NCI-H2227 treated with DMSO at 0.1 percent for 48 hours (cell line): ENCODE results near the gene SLC38A11.
"Not testable (repeated sequence)": the region's sequence is repeated elsewhere in the genome, so short reads cannot be mapped to it uniquely, and the experiment has no call there.

ENCODE experiments used
- DNase-seq: peaks from one replicate; lab custom pipeline; 2025; lab: John Stamatoyannopoulos, UW

SLC38A11 gene, protein sequence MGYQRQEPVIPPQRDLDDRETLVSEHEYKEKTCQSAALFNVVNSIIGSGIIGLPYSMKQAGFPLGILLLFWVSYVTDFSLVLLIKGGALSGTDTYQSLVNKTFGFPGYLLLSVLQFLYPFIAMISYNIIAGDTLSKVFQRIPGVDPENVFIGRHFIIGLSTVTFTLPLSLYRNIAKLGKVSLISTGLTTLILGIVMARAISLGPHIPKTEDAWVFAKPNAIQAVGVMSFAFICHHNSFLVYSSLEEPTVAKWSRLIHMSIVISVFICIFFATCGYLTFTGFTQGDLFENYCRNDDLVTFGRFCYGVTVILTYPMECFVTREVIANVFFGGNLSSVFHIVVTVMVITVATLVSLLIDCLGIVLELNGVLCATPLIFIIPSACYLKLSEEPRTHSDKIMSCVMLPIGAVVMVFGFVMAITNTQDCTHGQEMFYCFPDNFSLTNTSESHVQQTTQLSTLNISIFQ

DNA sequence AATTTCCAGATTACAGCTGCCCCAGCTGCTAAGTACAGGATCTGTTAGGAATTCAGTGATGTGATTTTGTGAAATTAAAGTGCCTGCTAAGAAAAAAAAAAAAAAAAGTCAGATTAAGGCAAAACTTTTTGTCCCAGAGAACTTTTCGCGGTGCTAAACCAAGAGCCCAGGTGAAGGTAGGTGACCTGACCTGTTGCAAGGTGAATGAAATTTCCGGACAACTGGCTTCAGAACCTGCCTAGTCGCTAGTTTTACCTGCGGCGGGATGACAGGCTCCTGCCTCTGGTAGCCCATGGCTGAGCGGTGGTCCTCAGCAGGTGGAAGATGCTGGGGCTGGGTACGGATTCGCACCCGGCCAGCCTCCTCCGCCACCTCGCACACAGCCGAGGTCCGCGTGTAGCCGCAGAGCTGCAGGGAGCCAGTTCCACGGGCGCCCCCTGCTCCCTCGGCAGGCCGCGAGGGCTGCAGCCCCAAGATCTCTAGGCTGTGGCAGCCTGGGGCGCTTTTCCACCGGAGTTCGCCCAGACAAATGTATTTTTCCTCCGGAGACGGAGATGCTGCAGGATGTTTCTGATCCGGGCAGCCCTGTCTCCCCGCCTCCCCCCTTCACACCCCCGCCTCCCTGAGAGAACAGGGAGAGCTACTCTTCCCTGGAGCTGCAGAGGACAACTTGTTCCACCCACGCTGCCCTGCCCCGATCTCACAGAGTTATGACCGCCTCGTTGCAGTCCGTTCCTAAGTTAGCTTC is at the start of gene SLC38A11:
Gene SLC38A11 (minus strand): TSS at position 572 of the 748 bp plus-strand sequence. CDS start 278 bp downstream, at position 294.
- no peak for DNase-seq

DNA sequence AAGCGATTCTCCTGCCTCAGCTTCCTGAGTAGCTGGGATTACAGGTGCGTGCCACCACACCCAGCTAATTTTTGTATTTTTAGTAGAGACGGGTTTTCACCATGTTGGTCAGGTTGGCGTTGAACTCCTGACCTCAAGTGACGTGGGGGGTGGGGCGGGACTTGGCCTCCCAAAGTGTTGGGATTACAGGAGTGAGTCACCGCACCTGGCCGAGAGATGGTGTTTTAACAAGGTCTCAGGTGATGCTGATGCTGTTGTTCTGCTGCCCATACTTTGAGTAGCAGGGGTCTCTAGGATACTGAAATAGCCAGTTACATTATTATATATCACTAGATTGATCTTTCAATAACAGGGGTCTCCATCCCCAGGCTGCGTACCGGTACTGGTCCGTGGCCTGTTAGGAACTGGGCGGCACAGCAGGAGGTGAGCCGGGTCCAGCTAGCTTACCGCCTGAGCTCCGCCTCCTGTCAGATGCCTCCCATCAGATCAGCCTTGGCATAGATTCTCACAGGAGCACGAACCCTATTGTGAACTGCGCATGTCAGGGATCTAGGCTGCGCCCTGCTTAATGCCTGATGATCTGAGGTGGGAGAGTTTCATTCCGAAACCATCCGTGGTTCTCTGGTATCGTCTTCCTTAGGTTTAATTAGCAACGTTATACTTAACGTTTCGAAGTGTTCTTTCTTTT is 48.3 kb upstream of the SLC38A11 start:
- DNase-seq = no peak

DNA sequence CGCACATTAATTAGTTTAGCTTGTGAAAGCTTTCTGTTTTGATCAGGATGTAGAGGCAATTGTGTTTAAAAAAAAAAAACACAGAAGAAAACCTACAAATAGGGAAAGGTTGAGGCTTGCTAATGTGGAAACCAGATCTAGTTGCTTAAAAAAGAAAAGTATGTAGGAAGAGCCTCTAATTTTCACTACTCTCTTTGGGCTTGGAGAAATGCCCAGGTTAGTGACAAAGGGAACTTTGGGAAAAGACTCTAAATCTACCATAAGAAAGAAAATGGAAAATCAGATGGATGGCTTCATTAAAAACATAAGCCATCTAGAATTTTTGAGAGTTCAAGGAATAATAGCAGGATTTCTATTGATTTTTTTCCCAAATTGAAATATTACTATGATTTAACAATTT is 47.3 kb upstream of the SLC38A11 start:
- no peak for DNase-seq

DNA sequence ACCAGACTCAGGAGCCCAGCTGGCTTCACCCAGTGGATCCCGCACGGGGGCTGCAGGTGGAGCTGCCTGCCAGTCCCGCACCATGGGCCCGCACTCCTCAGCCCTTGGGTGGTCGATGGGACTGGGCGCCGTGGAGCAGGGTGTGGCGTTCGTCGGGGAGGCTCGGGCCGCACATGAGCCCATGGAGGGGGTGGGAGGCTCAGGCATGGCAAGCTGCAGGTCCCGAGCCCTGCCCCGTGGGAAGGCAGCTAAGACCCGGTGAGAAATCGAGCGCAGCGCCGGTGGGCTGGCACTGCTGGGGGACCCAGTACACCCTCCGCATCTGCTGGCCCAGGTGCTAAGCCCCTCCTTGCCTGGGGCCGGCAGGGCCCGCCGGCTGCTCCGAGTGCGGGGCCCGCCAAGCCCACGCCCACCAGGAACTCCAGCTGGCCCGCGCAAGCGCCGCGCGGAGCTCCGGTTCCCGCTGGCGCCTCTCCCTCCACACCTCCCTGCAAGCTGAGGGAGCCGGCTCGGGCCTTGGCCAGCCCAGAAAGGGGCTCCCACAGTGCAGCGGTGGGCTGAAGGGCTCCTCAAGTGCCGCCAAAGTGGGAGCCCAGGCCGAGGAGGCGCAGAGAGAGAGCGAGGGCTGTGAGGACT is 39.5 kb upstream of the SLC38A11 start:
- DNase-seq = not testable (repeated sequence)

DNA sequence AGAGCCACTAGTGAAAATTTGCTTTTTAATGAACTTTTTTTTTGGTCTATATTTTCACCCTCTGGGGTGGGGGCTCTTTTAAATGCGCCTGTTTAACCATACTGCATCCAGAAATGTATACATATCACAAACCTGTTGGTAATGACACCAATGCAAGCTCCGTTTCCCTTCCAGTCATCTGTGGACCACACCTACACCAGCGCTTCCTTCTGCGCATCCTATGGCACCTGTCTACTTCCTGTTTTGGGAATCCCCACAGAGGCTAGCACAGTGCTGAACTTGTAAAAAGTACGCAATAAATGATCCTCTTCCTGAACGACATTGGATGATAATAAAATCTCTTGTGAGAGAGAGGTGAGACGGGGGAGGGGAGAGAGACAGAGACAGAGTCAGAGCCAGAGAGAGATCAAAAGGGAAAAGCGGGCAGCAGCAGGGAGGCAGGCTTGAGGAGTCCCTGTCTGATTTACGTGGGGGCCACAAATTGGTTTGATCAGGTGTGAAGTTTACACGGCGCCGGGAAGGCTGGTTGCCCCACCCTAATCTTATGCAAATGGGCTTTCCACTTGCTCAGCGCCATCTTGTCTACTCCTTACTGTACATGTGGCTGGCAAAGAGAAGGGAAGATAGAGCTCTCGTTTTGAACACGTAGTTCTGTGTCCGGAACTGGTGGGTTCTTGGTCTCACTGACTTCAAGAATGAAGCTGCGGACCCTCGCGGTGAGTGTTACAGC is 38.1 kb upstream of the SLC38A11 start:
- DNase-seq = no peak

DNA sequence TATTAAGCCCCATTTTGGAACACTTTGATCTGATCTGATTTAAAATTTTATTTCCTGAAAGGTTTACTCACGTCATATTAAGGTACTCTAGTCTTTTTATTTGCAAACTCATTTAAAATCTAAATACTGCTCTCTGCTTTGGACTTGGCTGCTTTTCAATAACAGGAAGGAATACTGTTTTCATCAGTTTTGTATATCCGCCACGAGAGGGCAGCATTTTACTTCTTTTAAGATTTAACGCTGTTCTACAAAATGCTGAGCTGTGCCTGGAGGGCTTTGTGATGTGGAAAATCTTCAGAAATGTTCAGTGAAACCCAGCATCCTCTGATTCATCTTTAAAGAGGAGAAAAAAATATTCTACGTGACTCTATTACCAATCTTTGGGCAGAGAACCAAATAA is 37.5 kb upstream of the SLC38A11 start:
- DNase-seq = peak; percentile 91

DNA sequence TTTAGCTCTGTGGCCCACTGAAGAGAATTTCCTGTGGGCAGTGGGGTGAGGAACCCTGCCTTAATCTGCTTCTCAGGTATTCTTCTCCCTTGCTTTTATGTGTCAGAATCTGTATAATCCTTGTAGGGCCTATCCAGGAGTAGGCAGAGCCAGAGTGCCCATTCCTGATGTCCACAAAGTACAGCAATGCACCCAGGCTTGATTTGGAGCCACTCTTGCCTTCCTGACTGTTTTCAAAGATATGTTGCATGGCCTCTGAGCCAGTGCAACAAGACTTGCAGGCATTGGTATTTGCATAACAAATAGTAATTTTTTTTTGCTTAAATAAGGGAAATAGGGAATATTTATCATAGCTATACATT is 36.7 kb upstream of the SLC38A11 start:
- DNase-seq = not testable (repeated sequence)

DNA sequence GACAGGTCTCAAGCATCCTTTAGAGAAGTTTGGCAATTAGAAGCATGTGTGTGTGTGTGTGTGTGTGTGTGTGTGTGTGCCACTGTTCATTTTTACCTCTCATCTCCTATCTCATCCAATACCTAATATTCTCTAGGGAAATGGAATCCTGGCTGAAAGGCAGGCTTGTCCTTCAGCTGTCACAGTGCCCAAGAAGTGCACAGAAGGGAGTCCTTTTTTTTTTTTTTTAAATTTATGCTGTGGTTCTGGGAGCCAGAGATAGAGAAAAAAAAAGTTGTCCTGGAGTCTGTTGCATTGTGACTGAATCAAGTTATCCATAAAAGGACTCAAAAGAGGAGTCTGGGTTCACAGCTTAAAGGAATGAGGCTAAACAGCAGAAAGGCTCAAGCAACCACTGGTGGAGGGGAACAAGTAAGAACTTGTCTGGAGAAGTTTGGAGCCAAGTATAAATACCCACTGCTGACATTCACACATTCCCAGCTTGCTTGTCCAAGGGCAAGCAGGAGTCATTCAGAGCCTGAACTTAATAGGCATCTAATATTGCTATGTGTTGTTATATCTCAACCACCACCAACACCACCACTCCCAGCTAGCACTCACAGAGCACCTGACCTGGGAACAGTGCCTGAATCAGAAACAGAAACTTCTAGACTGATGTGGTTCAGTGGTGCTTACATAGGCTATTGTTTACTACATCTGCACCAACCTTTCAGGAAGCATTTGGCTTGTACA is 36.2 kb upstream of the SLC38A11 start:
- not testable (repeated sequence) for DNase-seq

DNA sequence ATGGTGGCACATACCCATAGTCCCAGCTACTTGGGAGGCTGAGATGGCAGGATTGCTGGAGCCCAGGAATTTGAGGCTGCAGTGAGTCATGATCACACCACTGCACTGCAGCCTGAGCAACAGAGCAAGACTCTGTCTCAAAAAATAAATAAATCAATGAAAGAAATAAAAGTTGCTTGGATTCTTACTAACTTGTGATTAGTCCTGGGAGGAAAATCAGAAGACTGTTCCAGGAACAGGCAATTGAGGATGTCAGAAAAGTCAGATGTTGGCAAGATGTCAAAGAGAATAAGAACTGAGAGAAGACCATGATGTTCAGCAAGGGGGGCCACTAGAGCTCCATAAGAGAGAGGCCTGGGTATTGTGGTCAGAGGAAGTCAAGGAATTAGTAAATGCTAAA is 35.6 kb upstream of the SLC38A11 start:
- DNase-seq = not testable (repeated sequence)

DNA sequence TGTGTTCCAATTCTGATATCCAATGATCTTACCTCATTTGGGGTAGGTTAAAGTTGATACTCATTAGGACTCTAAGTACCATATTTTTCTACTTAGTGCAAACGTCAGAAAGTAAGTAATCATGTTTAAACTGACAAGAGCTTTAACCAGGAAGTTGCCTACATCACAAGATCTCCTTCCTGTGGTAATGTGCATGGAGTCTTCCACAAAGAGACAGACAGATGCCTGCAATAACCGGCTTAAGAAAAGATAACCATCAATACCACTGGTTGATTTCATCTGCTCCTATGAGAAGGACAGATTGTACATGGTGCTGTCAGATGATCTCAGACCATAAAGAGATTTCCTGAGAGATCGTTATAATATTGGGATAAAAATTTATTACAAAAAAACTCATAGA is 33.5 kb upstream of the SLC38A11 start:
- DNase-seq = not testable (repeated sequence)

DNA sequence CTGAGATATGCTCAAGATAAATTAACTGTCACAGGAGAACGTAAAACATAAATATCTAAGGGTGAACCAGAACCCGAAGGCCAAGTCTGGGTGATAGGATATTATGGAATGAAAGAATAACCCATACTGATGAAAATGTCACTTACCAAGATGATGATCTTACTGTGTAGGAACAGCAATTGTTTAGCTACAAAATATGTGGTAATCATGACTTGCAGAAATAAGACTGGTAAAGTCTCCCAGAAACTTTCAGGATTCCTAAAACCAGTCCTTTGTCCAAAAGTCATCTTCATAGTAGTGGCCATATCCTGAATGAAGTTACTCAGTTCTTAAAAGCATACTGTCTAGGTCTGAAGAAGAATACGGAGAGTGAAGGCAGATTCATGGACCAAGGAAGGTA is 30.7 kb upstream of the SLC38A11 start:
- not testable (repeated sequence) for DNase-seq

DNA sequence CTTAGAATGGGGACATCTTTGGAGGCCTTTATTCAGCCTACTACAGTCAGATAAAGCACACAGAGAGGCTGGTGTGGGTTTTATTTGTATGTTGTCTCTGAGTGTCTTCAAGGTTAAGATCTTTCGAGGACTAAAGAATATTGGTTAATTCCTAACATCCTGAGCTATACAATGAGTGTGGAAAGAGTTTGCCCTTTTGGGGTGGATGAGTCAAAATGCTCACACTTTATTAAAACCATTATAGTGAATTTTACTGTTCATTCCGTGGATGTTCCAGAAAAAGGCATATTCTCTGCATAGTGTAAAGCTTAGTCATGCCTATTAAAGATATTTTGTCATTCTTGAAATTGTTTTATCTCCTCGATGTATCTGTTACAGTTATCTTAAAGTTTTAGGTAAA is 29.1 kb upstream of the SLC38A11 start:
- DNase-seq = no peak

DNA sequence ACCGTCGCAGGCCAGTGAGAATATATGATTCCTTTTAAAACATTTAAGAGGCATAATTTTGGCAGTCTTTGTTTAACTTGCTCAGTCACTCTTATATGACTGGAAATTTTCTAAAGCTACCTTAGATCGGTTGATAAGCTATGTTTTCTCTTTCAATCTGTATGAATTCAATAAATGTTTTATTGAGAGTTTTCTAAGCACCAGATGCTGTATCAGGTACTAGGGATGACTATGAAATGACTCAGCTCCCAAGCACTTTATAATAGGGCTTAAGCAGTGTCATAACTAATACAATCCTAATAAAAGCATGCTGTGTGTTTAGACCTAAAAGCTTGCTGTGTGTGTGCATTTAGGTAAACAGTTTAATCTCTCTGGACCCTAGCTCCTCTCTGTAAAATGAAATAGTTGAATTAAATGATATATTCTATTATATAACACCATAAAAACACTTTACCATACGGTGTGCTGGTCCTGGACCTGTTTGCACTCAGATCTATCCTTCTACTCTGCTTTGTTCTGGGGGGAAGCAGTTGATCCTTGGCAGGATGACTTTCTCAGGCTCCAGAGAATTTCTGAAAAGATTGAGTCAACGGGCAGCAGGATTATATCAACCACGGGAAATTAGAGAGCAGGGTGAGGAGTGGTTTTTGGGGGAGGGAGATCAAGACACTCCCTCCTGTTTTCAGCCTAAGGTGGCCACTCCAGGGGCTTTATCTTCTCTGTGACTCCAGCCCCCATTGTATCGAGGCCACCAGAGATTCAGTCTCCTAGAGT is 26.1 kb upstream of the SLC38A11 start:
- DNase-seq = no peak

DNA sequence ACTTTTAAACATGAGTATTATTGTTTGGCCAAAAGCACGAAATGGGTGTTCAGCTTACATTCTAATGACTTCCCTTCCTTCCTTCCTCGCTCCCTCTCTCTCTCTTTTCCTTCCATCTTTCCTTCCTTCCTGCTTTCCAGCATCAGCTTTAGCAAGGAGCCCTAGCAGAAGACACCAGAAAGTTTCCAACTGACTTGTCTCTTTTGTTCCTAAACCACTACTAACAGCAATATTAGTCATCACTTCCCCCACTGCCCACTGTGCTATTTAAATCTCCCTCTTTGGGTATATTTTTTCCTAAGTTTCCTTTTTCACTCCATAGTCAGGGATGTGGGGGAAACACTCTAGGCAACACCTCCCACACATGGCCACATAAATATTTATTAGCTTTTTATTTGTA is 25.4 kb upstream of the SLC38A11 start:
- not testable (repeated sequence) for DNase-seq

DNA sequence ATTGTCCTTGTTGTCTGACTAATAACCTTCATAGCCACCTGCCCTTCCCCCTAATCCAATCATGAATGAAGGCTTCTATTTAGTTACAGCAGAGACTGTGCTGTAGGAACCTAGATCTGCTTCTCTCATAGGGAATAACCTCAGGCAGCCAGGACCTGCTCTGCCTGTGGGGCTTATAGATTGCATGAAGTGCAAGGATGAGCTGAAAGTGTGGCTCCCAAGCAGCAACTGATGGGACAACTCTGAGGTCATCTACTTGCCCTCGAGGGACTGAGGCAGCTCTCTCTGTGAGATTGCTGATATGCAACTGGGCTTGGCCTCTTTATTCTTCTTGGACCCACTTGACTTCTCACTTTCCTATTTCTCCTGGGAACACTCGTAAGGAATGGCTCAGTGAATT is 23.8 kb upstream of the SLC38A11 start:
- no peak for DNase-seq

DNA sequence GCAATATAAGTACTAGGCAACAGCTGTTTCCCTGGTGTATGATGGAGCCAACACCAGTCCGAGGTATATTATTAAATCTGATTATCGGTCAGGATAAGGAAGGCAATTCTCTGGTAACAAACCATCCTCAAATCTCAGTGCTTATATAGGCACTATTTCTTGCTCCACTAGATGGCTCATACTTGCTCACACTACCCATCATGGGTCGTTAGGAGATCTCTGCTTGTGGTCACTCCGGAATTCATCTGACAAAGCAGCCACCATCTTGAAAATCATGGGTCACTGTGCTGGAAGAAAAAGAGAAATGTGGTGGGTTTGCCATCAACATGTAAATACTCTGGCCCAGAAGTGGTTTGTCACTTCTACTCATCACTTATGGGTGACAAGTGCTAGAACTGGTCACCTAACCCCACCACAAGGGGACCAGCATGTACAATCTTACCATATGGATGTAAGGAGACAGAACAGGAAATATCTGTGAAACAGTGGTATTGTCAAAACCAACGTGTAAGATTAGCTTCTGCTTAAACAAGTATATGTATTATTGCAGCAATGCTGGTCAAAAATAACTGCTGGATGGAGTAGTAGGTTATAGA is 21.6 kb upstream of the SLC38A11 start:
- DNase-seq = not testable (repeated sequence)

DNA sequence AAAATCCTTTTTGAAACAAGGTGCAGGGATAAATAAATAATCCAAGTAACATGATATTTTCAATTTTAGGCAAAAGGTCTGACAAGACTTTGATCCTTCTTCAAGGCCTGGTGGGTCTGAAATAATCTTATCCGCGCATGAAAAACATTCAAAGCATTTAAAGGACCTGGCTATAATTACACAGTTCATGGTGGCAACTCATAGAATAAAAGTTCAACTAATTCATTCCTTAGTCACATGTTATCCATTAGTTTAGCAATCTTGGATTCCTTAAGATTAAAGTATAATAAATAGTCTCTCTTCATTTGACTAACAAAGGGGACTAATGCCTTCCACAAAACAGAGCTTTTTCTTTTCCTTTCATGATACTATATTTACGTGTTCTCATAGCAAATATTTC is 21.0 kb upstream of the SLC38A11 start:
- DNase-seq = no peak

DNA sequence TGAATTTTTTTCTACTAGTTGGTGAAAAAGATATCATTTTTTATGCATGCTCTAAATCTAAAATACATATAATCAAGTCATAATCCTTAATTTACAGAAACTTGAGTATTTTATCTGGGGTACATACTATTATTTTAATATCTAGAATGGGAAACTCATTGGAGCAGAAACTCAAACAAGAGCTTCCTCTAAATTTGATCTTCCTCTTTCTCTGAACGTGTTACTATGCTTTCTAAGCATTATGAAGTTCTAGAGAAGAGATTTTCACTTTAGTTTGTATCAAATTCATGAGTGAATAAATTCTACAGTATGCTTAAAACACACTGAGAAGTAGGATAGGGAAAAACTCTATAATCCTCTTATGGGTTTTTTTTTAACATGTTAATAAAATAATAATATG is 20.6 kb upstream of the SLC38A11 start:
- no peak for DNase-seq

DNA sequence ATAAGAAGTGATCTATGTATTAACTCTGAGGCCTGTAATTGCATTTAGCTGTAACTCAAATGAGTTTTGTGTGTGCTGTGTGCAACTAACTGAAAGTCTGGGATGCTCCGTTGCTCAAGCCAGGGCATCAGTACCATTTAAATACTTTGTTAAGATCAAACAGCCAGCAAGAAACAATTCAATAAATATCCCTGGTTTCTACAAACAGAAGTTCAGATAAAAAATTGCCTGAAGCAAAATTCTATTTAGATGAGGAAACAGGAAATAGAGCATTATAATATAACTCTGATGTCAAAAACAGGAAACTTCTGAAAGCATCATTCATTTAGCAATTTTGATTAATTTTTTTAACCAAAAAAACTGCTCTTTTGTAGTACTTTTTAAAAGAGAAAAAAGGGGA is 18.9 kb upstream of the SLC38A11 start:
- DNase-seq = no peak

DNA sequence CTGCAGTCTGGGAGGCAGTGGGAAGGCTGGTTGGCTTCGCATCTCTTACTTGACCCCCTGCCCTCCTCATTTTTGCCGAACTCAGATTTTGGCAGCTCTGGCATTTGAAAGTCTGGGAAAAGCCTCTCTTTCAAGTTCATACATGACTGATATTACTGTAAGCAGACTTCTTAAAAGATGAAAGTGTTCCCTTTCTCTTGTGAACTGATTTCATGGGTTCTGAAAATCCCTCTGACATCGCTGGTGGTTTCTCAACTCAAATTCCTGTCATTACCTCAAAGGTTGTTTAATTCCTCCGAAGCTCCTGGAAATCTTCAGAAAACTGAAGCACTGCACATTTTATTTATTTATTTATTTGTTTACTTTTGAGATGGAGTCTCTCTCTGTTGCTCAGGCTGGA is 16.9 kb upstream of the SLC38A11 start:
- DNase-seq = no peak
